ENCODE measurements around the gene SPATS2.

Gene SPATS2

GRCh38 chr12:49502590-49502989, 135.3 kb downstream of the SPATS2 start:
- Histone ChIP-seq H3K27me3 (ENCODE audit: control insufficient read depth, low read length) (no peaks in the 10 kb centered on the region), H3K4me3 (ENCODE audit: low read length) (no peak overlapping the region), H3K9me2 (replicated peaks; ENCODE audit: control insufficient read depth, low read length) (no peaks in the 10 kb centered on the region), H3K36me3 (ENCODE audit: control insufficient read depth, low read length) (peaks cover 18% of the 10 kb centered on the region), H3K79me2 (ENCODE audit: control insufficient read depth, low read length) (no peaks in the 10 kb centered on the region), H4K20me1 (ENCODE audit: control insufficient read depth, insufficient read depth, low read depth, low read length) (no peaks in the 10 kb centered on the region), H3K4me1 (ENCODE audit: control insufficient read depth, low read length) (peaks cover 19% of the 10 kb centered on the region), H3K4me2 (ENCODE audit: low read length) (no peak overlapping the region), H3K27ac (ENCODE audit: low read depth, low read length) (no peak overlapping the region), H3K9me3 (ENCODE audit: control insufficient read depth, insufficient read depth, low read length) (no peaks in the 10 kb centered on the region), H3F3A (ENCODE audit: control insufficient read depth, insufficient read depth) (peaks cover 3% of the 10 kb centered on the region; the same call in 1 of the 2 replicates)
- TF ChIP-seq CTCF (IDR thresholded peaks at IDR 0.05; ENCODE audit: low read depth, low read length, poor library complexity, severe bottlenecking) (no peak), EZH2phosphoT487 (IDR thresholded peaks at IDR 0.05; ENCODE audit: borderline replicate concordance, low read length) (no peak)

DNA sequence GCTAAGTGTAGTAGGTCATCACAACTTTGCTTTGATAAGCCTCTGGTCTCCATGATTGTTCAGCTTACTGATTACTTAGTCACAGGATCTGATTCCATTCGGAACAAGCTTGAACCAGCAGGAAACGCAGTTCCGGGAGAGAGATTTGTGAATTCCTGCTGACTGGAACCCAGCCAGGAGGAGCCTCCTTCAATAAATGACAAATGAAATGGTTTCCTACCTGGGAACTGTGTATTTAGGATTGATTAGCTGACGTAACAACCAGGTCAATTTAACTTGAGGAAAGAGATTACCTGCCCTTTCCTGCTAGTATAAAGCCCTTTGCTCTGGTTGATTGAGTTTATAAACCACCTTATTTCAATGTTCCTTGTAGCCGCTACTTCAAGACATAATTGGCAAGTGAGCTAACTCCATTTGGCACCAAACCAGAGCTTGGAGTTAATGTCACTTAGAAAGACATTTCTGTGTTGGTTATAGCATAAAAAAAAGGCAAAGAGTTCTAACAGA, 136.5 kb downstream of the SPATS2 start:
- H3K27me3 ChIP-seq (ENCODE audit: control insufficient read depth, low read length): no peaks in the 10 kb centered on the region
- TF ChIP-seq EZH2phosphoT487 (IDR thresholded peaks at IDR 0.05; ENCODE audit: borderline replicate concordance, low read length) (no peak), CTCF (IDR thresholded peaks at IDR 0.05; ENCODE audit: low read depth, low read length, poor library complexity, severe bottlenecking) (no peak)
- H3K27ac ChIP-seq (ENCODE audit: low read depth, low read length): no peak overlapping the region
- no peaks in the 10 kb centered on the region for H3K79me2 ChIP-seq (ENCODE audit: control insufficient read depth, low read length)
- H3K4me1 ChIP-seq (ENCODE audit: control insufficient read depth, low read length): peaks cover 19% of the 10 kb centered on the region
- H3K9me3 ChIP-seq (ENCODE audit: control insufficient read depth, insufficient read depth, low read length): no peaks in the 10 kb centered on the region
- no peak overlapping the region for H3K4me3 ChIP-seq (ENCODE audit: low read length)
- no peaks in the 10 kb centered on the region for H3K9me2 ChIP-seq (replicated peaks; ENCODE audit: control insufficient read depth, low read length)
- no peak overlapping the region for H3K4me2 ChIP-seq (ENCODE audit: low read length)
- peaks cover 3% of the 10 kb centered on the region; the same call in 1 of the 2 replicates for H3F3A ChIP-seq (ENCODE audit: control insufficient read depth, insufficient read depth)
- no peaks in the 10 kb centered on the region for H4K20me1 ChIP-seq (ENCODE audit: control insufficient read depth, insufficient read depth, low read depth, low read length)
- H3K36me3 ChIP-seq (ENCODE audit: control insufficient read depth, low read length): peaks cover 18% of the 10 kb centered on the region

- H3K9me2 ChIP-seq (replicated peaks; ENCODE audit: control insufficient read depth, low read length): no peaks in the 10 kb centered on the region
- H3K4me3 ChIP-seq (ENCODE audit: low read length): no peak overlapping the region
- no peaks in the 10 kb centered on the region for H3K27me3 ChIP-seq (ENCODE audit: control insufficient read depth, low read length)
- H4K20me1 ChIP-seq (ENCODE audit: control insufficient read depth, insufficient read depth, low read depth, low read length): no peaks in the 10 kb centered on the region
- peaks cover 13% of the 10 kb centered on the region for H3K36me3 ChIP-seq (ENCODE audit: control insufficient read depth, low read length)
- no peak overlapping the region for H3K4me2 ChIP-seq (ENCODE audit: low read length)
- no peak overlapping the region for H3K27ac ChIP-seq (ENCODE audit: low read depth, low read length)
- no peaks in the 10 kb centered on the region; the same call in 1 of the 2 replicates for H3F3A ChIP-seq (ENCODE audit: control insufficient read depth, insufficient read depth)
- TF ChIP-seq EZH2phosphoT487 (IDR thresholded peaks at IDR 0.05; ENCODE audit: borderline replicate concordance, low read length) (no peak), CTCF (IDR thresholded peaks at IDR 0.05; ENCODE audit: low read depth, low read length, poor library complexity, severe bottlenecking) (no peak)
- peaks cover 19% of the 10 kb centered on the region for H3K4me1 ChIP-seq (ENCODE audit: control insufficient read depth, low read length)
- no peaks in the 10 kb centered on the region for H3K9me3 ChIP-seq (ENCODE audit: control insufficient read depth, insufficient read depth, low read length)
- H3K79me2 ChIP-seq (ENCODE audit: control insufficient read depth, low read length): no peaks in the 10 kb centered on the region
Measured at GRCh38 chr12:49505672-49506071, 138.4 kb downstream of the SPATS2 start.
